Testis (tissue), 3 donors: ENCODE data around the gene RHOB. TPM values are rescaled to one million over a fixed set of nuclear protein-coding genes. Genes with fewer than 3 reads are reported as not detected.

Experiments
- DNase-seq: peaks from one replicate; pipeline ENCODE4 v3.0.0-alpha.2; 2019
- H3K27ac ChIP-seq, 2 donors: fragments of 200-600 bp; sonication (generic); one replicate each; pipeline ENCODE4 v1.5.1; 2019
- H3K27me3 ChIP-seq: fragments of 200-600 bp; sonication (generic); one replicate; pipeline ENCODE4 v1.5.1; 2019
- H3K36me3 ChIP-seq: fragments of 200-600 bp; sonication (generic); one replicate; pipeline ENCODE4 v1.5.1; 2017; ENCODE audit warnings: low read depth; ENCODE audit errors: missing control alignments
- H3K4me1 ChIP-seq: fragments of 200-600 bp; sonication (generic); one replicate; pipeline ENCODE4 v1.5.1; 2019
- H3K4me3 ChIP-seq, 2 donors: fragments of 200-600 bp; sonication (generic); one replicate each; pipeline ENCODE4 v1.5.1; 2017 to 2019
- H3K9me3 ChIP-seq: fragments of 200-600 bp; sonication (generic); one replicate; pipeline ENCODE4 v1.5.1; 2017
- POLR2A ChIP-seq: fragments of 450-650 bp; IDR thresholded peaks from one replicate; pipeline ENCODE4 v1.6.1; 2017; ENCODE audit warnings: antibody characterized with exemption, mild to moderate bottlenecking, moderate library complexity
- WGBS, 2 donors: methylation state at CpG; one replicate each; pipeline ENCODE4 v1.1.5; 2018; 5-methylcytosine and 5-hydroxymethylcytosine counted together
- intact Hi-C: fragments of 100-400 bp; cut with DNase I; formaldehyde crosslinking; loops from one replicate; pipeline ENCODE4 v1.15.1; 2023; ENCODE audit warnings: low total_unique reads
- polyA plus RNA-seq: library from polyadenylated mRNA; stranded (reverse); fragments of 350-450 nt; fragmentation: Illumina TruSeq; extraction: RNeasy Lipid Tissue Mini Kit (QIAGEN cat#74804); gene quantifications from one replicate; pipeline ENCODE4 v1.2.3, GENCODE V29; 2014; ENCODE audit warnings: low read depth, low replicate concordance; ENCODE audit not compliant: insufficient read depth
- total RNA-seq, 2 donors: library from RNA; depleted of rRNA; stranded (reverse); fragments of >200 nt; gene quantifications; one replicate each; pipeline ENCODE4 v1.2.3, GENCODE V29; 2016
- TF ChIP-seq, protein P1 (sequence below), 3 experiments: fragments of 450-650 bp in 2 of 3; fragments of 200-600 bp in 1 of 3; sonication (generic) in 1 of 3; IDR thresholded peaks; one replicate each; pipeline ENCODE4 v1.5.1; 2016 to 2019; ENCODE audit warnings: antibody characterized with exemption in 3 of 3, mild to moderate bottlenecking in 2 of 3, moderate library complexity in 1 of 3

The RHOB gene
- total and polyA plus RNA-seq, 3 donors from 2014 or later = 86.3 to 244 (median 186) TPM

DNA sequence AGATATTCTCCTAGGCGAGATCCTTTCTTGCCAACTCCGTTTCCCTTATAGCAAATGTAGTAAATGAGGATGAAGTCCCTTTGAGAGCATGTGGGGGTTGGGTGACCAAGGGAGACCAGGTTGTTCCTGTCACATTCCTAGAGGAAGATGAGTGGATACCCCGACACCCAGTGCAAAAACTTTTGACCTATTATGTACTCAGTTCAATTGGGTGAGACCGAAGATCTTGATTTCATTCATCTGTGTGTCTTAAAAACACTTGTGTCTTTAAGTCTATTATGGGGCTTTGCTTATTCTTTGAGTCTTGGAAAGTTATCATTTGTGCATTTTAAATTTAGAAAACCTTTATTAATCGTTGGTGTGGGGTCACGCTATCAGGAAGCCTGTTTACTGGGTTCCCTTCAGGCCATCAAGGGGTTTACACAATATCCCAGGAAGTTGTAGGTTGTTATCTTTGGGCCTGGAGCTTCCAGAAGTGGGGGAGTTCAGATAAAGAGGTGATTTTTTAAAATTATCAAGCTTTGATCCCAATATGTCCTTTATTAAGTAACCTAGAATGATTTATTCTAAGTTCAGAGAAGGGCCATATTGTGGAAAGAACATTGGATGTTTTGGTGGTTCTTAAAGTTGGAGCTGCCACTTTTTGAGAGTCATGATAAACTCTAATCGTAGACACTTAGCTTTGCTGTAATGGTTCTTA is 2.8 kb downstream of the RHOB start:
- H3K9me3 ChIP-seq = no peaks in the 10 kb centered on the region
- no peaks in the 10 kb centered on the region for H3K27me3 ChIP-seq
- peak overlapping the region; percentile 89 to 92 for H3K4me3 ChIP-seq
- H3K36me3 ChIP-seq = no peaks in the 10 kb centered on the region
- WGBS, 2 donors = 26 to 46% methylated on average over 7 of the region's 7 CpGs
- intact Hi-C loops = loop anchor here (5.0 kb wide), 2 partner anchors 163 to 188 kb away; no protein-coding TSS in a partner anchor
- DNase-seq = no peak
- no peak for TF ChIP-seq POLR2A
- TF ChIP-seq, protein P1, sequence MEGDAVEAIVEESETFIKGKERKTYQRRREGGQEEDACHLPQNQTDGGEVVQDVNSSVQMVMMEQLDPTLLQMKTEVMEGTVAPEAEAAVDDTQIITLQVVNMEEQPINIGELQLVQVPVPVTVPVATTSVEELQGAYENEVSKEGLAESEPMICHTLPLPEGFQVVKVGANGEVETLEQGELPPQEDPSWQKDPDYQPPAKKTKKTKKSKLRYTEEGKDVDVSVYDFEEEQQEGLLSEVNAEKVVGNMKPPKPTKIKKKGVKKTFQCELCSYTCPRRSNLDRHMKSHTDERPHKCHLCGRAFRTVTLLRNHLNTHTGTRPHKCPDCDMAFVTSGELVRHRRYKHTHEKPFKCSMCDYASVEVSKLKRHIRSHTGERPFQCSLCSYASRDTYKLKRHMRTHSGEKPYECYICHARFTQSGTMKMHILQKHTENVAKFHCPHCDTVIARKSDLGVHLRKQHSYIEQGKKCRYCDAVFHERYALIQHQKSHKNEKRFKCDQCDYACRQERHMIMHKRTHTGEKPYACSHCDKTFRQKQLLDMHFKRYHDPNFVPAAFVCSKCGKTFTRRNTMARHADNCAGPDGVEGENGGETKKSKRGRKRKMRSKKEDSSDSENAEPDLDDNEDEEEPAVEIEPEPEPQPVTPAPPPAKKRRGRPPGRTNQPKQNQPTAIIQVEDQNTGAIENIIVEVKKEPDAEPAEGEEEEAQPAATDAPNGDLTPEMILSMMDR (IDR thresholded peaks at IDR 0.05) = peak in 2 of 3 experiments; percentile 27 to 38
- peaks cover 8% of the 10 kb centered on the region for H3K4me1 ChIP-seq
- peak overlapping the region; percentile 97 to 99 for H3K27ac ChIP-seq

- DNase-seq = peak; percentile 61
- peak overlapping the region; percentile 97 to 99 for H3K27ac ChIP-seq
- TF ChIP-seq, protein P1 (IDR thresholded peaks at IDR 0.05) = no peak
- no peak for TF ChIP-seq POLR2A
- 51% methylated on average over 6 of the region's 6 CpGs for WGBS, 2 donors
- peaks cover 8% of the 10 kb centered on the region for H3K4me1 ChIP-seq
- no peaks in the 10 kb centered on the region for H3K27me3 ChIP-seq
- peak overlapping the region in 1 of 2 donors; percentile 92 for H3K4me3 ChIP-seq
- H3K36me3 ChIP-seq = no peaks in the 10 kb centered on the region
- intact Hi-C loops = no loop called here
- no peaks in the 10 kb centered on the region for H3K9me3 ChIP-seq
Observed at GRCh38 chr2:20450201-20450999, 3.5 kb downstream of the RHOB start.

DNA sequence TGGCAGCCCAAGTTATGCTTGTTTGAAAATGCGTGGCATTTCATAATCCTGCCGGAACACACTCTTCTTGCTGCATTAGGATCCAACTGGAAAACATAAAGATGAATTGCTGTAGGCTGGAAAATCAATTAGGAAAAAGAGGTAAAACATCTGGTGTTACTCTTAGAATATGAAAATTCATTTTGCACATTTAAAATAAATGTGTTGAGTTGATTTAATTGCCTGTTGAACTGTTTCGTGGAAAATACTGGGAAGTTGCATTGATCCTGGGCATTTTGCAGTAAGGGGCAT is 4.1 kb downstream of the RHOB start:
- Histone ChIP-seq H3K27ac (peak overlapping the region; percentile 97 to 99), H3K4me3 (no peak overlapping the region), H3K9me3 (no peaks in the 10 kb centered on the region), H3K4me1 (peaks cover 8% of the 10 kb centered on the region), H3K36me3 (no peaks in the 10 kb centered on the region), H3K27me3 (no peaks in the 10 kb centered on the region)
- TF ChIP-seq POLR2A = no peak
- TF ChIP-seq, protein P1 (IDR thresholded peaks at IDR 0.05) = peak in 1 of 3 experiments; percentile 4
- 45 to 59% methylated on average over 3 of the region's 3 CpGs for WGBS, 2 donors
- intact Hi-C loops = no loop called here
- DNase-seq = no peak

DNA sequence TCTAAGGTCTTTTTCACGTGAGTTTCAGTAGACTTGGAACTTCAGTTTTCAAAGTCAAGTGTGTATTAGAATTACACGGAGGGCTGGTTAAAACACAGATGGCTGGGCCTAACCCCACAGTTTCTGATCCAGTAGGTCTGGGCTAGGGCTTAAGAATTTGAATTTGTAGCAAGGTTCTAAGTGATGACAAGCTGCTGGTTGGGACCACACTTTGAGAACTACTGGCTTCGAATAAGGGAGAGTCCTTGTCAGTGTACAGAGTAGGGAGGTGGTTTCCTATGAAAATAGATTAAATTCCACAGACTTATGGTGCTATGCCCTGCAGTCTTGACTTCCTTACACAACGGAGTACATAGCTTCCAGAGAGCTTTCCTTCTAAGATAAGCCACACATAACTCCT is 4.5 kb downstream of the RHOB start:
- no peaks in the 10 kb centered on the region for H3K9me3 ChIP-seq
- intact Hi-C loops = no loop called here
- TF ChIP-seq POLR2A = no peak
- TF ChIP-seq, protein P1 (IDR thresholded peaks at IDR 0.05) = no peak
- peaks cover 8% of the 10 kb centered on the region for H3K4me1 ChIP-seq
- WGBS, 2 donors = 60 to 68% methylated on average over 4 of the region's 4 CpGs
- no peaks in the 10 kb centered on the region for H3K27me3 ChIP-seq
- H3K4me3 ChIP-seq = no peak overlapping the region
- no peaks in the 10 kb centered on the region for H3K36me3 ChIP-seq
- DNase-seq = no peak
- peak overlapping the region in 1 of 2 donors; percentile 99 for H3K27ac ChIP-seq
